ENCODE results near the gene CSRP1.
"Not testable (repeated sequence)": the region's sequence is repeated elsewhere in the genome, so short reads cannot be mapped to it uniquely, and the experiment has no call there.

Gene CSRP1

GRCh38 chr1:201537891-201538611 is 31.1 kb upstream of the CSRP1 start:
- no peak for DNase-seq

DNA sequence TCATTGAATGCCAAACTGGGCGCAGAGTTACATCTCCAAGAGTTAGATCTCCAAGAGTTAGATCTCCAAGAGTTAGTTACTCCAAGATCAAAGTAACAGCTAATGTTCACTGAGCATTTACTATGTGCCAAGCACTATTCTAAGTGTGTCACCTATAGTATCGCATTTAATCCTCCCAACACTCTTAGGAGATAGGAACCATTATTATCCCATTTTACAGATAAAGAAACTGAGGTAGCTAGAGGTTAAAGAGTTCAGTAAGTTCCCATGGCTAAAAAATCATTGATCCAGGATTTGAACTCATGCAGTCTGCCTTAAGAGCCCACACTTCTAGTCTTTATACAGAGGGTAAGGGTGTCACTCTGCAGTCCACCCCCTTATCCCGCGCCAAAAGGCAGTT is 30.5 kb upstream of the CSRP1 start:
- DNase-seq = no peak

DNA sequence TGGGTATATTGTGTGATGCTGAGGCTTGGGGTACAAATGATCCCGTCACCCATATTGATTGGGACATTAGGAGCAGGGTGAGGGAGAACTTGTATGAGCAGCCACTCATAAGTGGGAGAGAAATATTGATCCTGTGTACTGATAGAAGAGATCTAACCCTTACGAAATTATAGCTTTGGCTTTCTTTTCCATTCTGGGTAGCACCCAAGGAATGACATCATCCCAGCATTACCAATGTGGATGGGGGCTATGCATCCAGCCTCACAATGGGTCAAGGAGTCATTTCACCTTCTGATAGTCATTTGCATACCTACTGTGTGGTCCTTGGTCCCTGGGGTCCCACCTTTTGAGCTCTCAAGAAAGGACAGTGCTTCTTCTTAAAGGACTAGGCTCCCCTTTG is 30.1 kb upstream of the CSRP1 start:
- no peak for DNase-seq

DNA sequence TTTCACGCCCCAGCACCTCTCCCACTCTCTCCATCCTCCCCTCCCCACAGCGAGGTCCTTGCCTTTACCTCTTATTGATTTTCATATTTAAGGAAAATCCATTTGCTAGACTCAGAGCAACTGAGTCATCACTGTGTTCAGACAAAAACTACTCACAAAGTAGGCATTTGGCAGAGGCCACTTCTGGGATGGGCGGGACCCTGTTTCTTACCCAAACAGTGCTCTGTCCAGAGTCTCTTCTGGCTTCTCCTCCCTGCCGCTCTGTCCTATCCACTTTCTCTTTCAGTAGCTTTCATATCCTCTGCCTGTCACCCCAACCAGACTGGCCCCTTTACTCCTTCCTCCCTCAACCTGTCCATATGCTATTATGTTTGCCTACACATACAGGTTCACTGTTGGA is 29.6 kb upstream of the CSRP1 start:
- DNase-seq = no peak

DNA sequence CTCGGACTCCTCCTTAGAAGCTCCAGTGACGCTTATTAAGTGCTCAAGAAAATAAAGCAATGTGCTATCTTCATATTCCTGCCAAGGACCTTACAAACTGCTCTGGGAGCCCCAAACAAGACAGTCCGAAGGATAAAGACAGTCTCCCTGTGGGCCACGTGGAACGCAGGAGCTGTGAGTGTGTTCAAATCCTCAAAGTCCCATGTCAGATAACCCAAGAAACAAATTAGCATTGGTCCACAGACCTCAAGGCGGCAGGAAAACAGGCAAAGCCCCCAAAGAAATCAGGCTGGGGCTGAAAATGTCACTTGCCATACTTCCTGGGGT is 29.0 kb upstream of the CSRP1 start:
- no peak for DNase-seq

- no peak for DNase-seq
These were observed 28.4 kb upstream of the CSRP1 start for GRCh38 chr1:201535046-201535918.

GRCh38 chr1:201533836-201534235 is 26.9 kb upstream of the CSRP1 start:
- DNase-seq = no peak

DNA sequence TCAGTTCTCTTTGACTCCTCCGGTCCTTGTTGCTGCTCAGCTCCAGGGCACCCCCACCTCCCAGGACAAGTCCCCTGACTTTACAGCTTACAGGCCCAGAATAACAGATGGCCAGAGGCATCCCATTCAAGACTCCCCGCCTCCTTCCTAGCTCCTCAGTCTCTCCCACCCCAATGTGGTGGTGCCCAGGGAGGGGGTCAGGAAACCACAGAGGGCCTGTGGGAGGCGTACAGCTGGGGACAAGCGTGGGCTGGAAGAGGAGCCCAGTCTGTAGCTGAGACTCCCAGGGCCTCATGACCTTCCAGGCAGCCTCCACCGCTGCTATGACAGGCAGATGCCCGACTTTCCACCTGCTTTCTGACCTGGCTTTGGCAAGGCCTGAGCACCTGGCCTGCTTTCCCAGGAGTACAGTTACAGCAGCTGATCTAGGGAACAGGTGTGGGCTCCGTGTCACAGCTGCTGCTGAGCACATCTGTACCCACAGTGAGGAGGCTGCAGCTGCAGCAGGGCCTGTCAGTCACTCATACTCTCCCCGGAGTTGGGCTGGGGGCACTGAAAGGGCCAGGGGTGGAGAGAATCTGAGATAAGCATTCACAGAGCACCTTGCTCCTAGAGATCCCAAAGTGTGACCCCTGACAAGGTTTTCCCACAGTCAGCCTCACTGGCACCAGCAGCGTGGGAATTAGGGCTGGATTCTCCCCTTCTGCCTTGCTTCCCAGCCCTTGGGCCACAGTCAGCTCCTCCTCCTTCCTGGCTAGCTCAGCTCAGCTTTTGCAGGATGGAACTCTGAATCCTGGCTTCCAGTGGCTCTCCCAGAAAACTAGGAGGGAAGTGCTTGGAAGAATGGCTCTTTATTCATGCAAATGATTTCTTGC is 24.9 kb upstream of the CSRP1 start:
- no peak for DNase-seq

- peak; percentile 67 for DNase-seq
These were observed 24.0 kb upstream of the CSRP1 start for GRCh38 chr1:201530741-201531531.

DNA sequence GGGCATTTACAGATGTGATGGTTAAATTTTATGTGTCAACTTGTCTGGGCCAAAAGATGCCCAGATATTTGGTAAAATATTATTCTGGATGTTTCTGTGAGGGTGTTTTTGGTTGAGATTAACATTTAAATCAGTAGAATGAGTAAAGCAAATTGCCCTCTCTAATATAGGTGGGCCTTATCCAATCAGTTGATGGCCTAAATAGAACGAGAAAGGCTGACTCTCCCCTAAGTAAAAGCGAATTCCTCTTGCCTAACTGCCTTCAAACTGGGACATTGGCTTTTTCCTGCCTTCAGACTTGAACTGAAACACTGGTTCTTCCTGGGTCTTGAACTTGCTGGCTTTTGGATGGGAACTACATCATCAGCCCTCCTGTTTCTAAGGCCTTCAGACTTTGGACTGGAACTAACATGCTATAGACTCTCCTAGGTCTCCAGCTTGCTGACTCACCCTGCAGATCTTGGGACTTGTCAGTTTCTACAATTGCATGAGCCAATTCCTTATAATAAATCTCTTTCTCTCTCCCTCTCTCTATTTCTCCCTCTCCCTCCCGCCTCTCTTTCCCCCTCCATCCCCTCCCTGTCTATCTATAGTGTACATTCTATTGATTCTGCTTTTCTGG is 21.8 kb upstream of the CSRP1 start:
- DNase-seq = no peak

DNA sequence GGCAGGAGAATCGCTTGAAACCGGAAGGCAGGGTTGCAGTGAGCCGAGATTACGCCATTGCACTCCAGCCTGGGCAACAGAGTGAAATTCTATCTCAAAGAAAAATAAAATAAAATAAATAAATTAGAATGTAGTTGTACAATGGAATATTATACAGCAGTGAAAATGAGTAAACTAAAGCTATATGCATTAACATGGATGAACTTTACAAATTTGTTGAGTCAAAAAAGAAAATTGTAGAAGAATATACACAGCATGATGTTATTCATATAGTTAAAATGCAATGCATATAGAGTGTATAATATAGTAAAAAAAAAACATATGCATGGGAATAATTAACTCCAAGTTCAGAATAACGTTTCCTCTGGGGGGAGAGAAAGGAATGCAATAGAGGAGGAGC is 21.0 kb upstream of the CSRP1 start:
- no peak for DNase-seq

DNA sequence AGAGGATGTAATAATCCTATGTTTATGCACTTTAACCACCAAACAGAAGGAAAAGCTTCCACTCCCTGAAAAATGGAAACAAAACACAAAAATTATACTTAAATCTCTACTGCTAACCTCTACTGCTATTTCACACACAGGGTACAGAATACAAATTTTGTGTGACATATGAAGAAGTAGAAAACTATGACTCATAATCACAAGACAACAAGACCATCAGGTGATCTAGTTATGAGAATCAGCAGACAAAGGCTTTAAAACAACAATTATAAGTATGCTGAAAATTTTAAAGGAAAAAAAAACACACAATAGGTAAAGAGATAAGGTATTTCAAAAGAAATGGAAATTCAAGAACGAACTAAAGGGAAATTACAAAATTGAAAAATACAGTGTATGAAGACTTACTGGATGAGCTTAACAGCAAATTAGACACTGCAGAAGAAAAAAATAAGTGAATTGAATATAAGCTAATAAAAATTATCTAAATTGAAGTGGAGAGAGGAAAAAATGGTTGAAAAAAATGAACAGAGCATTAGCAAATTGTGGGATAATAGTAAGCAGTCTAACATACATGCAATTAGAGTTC is 18.4 kb upstream of the CSRP1 start:
- DNase-seq = no peak

- DNase-seq = not testable (repeated sequence)
These were observed 13.2 kb upstream of the CSRP1 start for GRCh38 chr1:201520046-201520575.

DNA sequence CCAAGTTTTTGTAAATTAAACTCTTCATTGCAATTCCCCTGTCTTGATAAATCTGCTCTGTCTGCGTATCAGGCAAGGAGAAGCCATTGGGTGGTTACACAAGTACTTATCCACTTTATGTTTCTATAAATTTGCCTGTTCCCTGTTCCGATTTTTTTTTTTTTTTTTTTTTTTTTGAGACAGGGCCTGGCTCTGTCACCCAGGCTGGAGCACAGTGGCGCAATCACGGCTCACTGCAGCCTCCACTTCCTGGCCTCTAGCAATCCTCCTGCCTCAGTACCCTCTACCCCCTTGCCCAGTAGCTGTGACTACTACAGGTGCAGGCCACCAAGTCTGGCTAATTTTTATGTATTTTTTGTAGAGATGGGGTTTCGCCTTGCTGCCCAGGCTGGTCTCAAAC is 11.1 kb upstream of the CSRP1 start:
- no peak for DNase-seq

DNA sequence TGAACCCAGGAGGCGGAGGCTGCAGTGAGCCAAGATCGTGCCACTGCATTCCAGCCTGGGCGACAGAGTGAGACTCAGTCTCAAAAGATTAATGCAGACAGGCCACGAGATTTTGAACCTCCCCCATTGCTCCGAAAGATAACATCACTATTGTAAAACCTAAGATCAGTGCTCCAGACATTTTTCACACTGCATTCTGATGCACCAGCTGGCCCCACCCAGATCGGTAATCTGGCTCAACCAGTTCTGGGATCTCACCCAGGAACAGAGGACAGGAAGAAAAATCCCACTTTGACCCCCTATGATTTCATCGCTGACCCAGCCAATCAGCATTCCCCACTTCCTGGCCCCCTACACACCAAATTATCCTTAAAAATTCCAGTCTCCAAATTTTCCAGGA is 10.7 kb upstream of the CSRP1 start:
- DNase-seq = no peak

GRCh38 chr1:201516511-201517127 is 9.7 kb upstream of the CSRP1 start:
- DNase-seq = no peak

- no peak for DNase-seq
These were observed 9.0 kb upstream of the CSRP1 start for GRCh38 chr1:201515895-201516294.

GRCh38 chr1:201515062-201515750 is 8.3 kb upstream of the CSRP1 start:
- no peak for DNase-seq

GRCh38 chr1:201514466-201514865 is 7.5 kb upstream of the CSRP1 start:
- no peak for DNase-seq

- DNase-seq = no peak
These were observed 6.7 kb upstream of the CSRP1 start for GRCh38 chr1:201513498-201514243.
